H1 (cell line): ENCODE results near the gene SPINT1. TPM values are rescaled to one million over a fixed set of nuclear protein-coding genes. Genes with fewer than 3 reads are reported as not detected.

ENCODE experiments used
- BCL11A ChIP-seq, 2 experiments: IDR thresholded peaks; one replicate each; pipeline ENCODE4 v1.6.1; 2011; ENCODE audit warnings: low read depth in 2 of 2, low read length in 2 of 2, mild to moderate bottlenecking in 2 of 2
- CBX8 ChIP-seq: fragments of 300-800, 300-1000 bp; sonication (generic); IDR thresholded peaks from 2 replicates; pipeline ENCODE4 v1.7.1; 2016; ENCODE audit warnings: low read depth, low read length, borderline replicate concordance
- CHD2 ChIP-seq: IDR thresholded peaks from 2 replicates; pipeline ENCODE4 v1.6.1; 2012; ENCODE audit warnings: low read length, improper control_type of control experiment
- CREB1 ChIP-seq: IDR thresholded peaks from 2 replicates; pipeline ENCODE4 v1.6.1; 2012; ENCODE audit warnings: inconsistent platforms
- EGR1 ChIP-seq: IDR thresholded peaks from 2 replicates; pipeline ENCODE4 v1.6.1; 2011; ENCODE audit warnings: low read depth, low read length, borderline replicate concordance
- GTF2F1 ChIP-seq: IDR thresholded peaks from 2 replicates; pipeline ENCODE4 v1.6.1; 2012; ENCODE audit warnings: low read depth, low read length, improper control_type of control experiment, borderline replicate concordance
- KDM1A ChIP-seq: fragments of 200-600, 300-600 bp; sonication (generic); IDR thresholded peaks from 2 replicates; pipeline ENCODE4 v1.7.1; 2016; ENCODE audit warnings: mild to moderate bottlenecking, low read length, borderline replicate concordance
- KDM5A ChIP-seq: fragments of 200-600 bp; IDR thresholded peaks from 2 replicates; pipeline ENCODE4 v1.7.1; 2012; ENCODE audit warnings: mild to moderate bottlenecking, low read length, inconsistent platforms, mixed read lengths
- MAFK ChIP-seq: IDR thresholded peaks from 2 replicates; pipeline ENCODE4 v1.6.1; 2012; ENCODE audit warnings: low read depth, mild to moderate bottlenecking, improper control_type of control experiment, low read length
- POU5F1 ChIP-seq: IDR thresholded peaks from 2 replicates; pipeline ENCODE4 v1.6.1; 2011; ENCODE audit warnings: low read depth, mild to moderate bottlenecking, low read length, moderate library complexity
- SRF ChIP-seq: IDR thresholded peaks from 2 replicates; pipeline ENCODE4 v1.6.1; 2011; ENCODE audit warnings: mild to moderate bottlenecking, low read depth, low read length, moderate library complexity
- TCF12 ChIP-seq: IDR thresholded peaks from 2 replicates; pipeline ENCODE4 v1.6.1; 2011; ENCODE audit warnings: low read depth, mild to moderate bottlenecking, low read length
- ZNF274 ChIP-seq: IDR thresholded peaks from 2 replicates; pipeline ENCODE4 v1.7.0; 2012; ENCODE audit warnings: low read length, borderline replicate concordance; ENCODE audit errors: extremely low read depth
- polyA plus RNA-seq, 7 experiments: library from polyadenylated mRNA; depleted of rRNA in 3 of 7; stranded (reverse) in 5 of 7; unstranded in 2 of 7; fragments of >200 nt in 5 of 7; fragments of 200-250 nt in 2 of 7; gene quantifications; 1 replicate in 5 of 7; 2 replicates in 1 of 7; 4 replicates in 1 of 7; pipeline versions ENCODE4 v1.2.1 to v1.2.3, GENCODE V29; 2011 to 2013; ENCODE audit warnings: missing spikeins in 2 of 7, mixed read lengths in 2 of 7
- total RNA-seq: library from RNA; stranded (reverse); fragmentation: NEBNext Ultra II Directional; extraction: Animal tissue kit (Norgen Biotek cat#: 25700); gene quantifications from 2 replicates; pipeline ENCODE4 v1.2.1, GENCODE V29; 2021
- TF ChIP-seq, protein P1 (sequence below): IDR thresholded peaks from 2 replicates; pipeline ENCODE4 v1.6.1; 2011; ENCODE audit warnings: low read length, improper control_type of control experiment
- TF ChIP-seq, protein P2 (sequence below): IDR thresholded peaks from 2 replicates; pipeline ENCODE4 v1.6.1; 2012; ENCODE audit warnings: inconsistent platforms
- TF ChIP-seq, protein P3 (sequence below): IDR thresholded peaks from 2 replicates; pipeline ENCODE4 v1.6.1; 2012; ENCODE audit warnings: inconsistent platforms

SPINT1 gene
- total and polyA plus RNA-seq, 2 of the 8 experiments (the other 6 are each of a cell fraction or from before 2014, with no cell fraction given), result 117 to 155 TPM

DNA sequence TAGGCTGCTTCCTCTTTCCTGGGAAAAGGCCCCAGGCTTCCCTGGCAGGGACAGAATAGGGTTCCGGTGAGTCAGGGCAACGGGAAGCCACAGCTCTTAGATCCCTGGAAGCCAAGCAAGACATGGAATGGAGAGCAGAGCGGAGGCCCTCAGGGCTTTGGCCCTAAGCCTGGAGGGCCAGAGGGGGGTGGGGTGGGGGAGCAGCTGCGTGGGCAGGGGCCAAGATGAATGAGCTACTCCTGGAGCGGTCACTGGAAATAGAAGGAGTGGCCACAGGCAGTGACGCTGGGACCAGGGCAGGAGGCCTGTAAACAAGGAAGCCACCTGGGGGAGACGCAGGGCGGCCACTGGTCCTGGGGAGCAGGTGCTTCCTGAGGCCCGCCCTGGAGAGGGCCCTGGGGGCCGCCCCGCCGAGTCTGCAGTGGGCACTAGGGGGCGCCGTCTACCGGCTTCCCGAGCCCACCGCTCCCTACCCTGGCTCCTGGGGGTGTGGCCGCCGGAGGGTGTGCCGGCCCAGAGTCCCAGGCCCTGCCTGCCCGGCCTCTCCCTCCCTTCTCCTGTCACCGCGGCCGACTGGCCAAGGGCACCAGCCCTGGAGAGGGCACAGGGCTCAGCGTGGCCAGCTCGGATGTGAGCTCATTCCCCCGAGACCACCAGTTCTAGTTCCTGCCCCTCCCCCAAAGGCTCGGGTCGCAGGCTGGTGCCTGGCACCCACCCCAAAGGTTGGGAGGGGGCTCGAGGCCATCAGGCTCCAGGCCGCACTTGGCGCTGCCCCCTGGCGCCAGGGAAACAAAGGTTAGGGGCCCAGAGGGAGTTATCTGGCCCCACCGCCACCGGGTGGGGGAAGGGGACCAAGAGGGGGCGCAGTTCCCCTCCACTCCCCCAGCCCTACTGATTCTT lies 62.5 kb downstream of the SPINT1 start (continued):
- TF ChIP-seq, protein P1, sequence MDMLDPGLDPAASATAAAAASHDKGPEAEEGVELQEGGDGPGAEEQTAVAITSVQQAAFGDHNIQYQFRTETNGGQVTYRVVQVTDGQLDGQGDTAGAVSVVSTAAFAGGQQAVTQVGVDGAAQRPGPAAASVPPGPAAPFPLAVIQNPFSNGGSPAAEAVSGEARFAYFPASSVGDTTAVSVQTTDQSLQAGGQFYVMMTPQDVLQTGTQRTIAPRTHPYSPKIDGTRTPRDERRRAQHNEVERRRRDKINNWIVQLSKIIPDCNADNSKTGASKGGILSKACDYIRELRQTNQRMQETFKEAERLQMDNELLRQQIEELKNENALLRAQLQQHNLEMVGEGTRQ, result no peak
- no peak for TF ChIP-seq CBX8
- TF ChIP-seq MAFK, result no peak
- no peak for TF ChIP-seq GTF2F1
- no peak for TF ChIP-seq ZNF274
- TF ChIP-seq KDM5A, result no peak
- TF ChIP-seq, protein P2, sequence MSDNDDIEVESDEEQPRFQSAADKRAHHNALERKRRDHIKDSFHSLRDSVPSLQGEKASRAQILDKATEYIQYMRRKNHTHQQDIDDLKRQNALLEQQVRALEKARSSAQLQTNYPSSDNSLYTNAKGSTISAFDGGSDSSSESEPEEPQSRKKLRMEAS, result no peak; the same call in none of the 2 replicates
- TF ChIP-seq BCL11A (IDR thresholded peaks at IDR 0.05; ENCODE audit: low read depth in 2 of 2, low read length in 2 of 2), result no peak
- TF ChIP-seq SRF, result 0 out of 2 replicates have a peak, but pooled peaks have one; percentile 16
- no peak for TF ChIP-seq CHD2
- TF ChIP-seq TCF12, result peak; percentile 83; the same call in 1 of the 2 replicates
- TF ChIP-seq, protein P3, sequence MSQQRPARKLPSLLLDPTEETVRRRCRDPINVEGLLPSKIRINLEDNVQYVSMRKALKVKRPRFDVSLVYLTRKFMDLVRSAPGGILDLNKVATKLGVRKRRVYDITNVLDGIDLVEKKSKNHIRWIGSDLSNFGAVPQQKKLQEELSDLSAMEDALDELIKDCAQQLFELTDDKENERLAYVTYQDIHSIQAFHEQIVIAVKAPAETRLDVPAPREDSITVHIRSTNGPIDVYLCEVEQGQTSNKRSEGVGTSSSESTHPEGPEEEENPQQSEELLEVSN, result no peak
- peak; percentile 38; the same call in 1 of the 2 replicates for TF ChIP-seq EGR1
- 0 out of 2 replicates have a peak, but pooled peaks have one; percentile 11 for TF ChIP-seq KDM1A
- TF ChIP-seq POU5F1, result no peak
- TF ChIP-seq CREB1, result 0 out of 2 replicates have a peak, but pooled peaks have one; percentile 24
